IPS DF 19.7 (cell line): Measurements from ENCODE around the gene GMPS.
A peak's percentile ranks its signal among the peaks of the same experiment; 100 is the strongest.
"Not testable (repeated sequence)": the region's sequence is repeated elsewhere in the genome, so short reads cannot be mapped to it uniquely, and the experiment has no call there.

ENCODE experiments used
- DNase-seq: peaks from one replicate; pipeline ENCODE4 v3.0.0-alpha.2; 2013; ENCODE audit warnings: low read depth, low spot score

Gene GMPS

GRCh38 chr3:155870133-155870944 lies at the start of gene GMPS:
GMPS (plus strand) TSS chr3:155870650; CDS start chr3:155870871, 221 bp downstream.
- DNase-seq: peak; percentile 67

GRCh38 chr3:155828490-155829098 lies 41.9 kb upstream of the GMPS start:
- not testable (repeated sequence) for DNase-seq

GRCh38 chr3:155835341-155836071 lies 34.9 kb upstream of the GMPS start:
- DNase-seq: no peak

- DNase-seq: no peak
Measured at GRCh38 chr3:155843569-155843968, 26.9 kb upstream of the GMPS start.

GRCh38 chr3:155846119-155846518 lies 24.3 kb upstream of the GMPS start:
- DNase-seq: no peak

GRCh38 chr3:155847993-155848392 lies 22.5 kb upstream of the GMPS start:
- DNase-seq: no peak

- not testable (repeated sequence) for DNase-seq
Measured at GRCh38 chr3:155849404-155849803, 21.0 kb upstream of the GMPS start.

GRCh38 chr3:155852341-155852740 lies 18.1 kb upstream of the GMPS start:
- DNase-seq: no peak

- no peak for DNase-seq
Measured at GRCh38 chr3:155853214-155854140, 17.0 kb upstream of the GMPS start.

- peak; percentile 98 for DNase-seq
Measured at GRCh38 chr3:155854141-155854940, 16.1 kb upstream of the GMPS start, which contains the start of gene SLC33A1. SLC33A1 (minus strand) TSS chr3:155854427; CDS start chr3:155853997, 430 bp downstream.

GRCh38 chr3:155859859-155860258 lies 10.6 kb upstream of the GMPS start:
- no peak for DNase-seq

GRCh38 chr3:155860424-155860823 lies 10.0 kb upstream of the GMPS start:
- DNase-seq: not testable (repeated sequence)

- DNase-seq: no peak
Measured at GRCh38 chr3:155861476-155862183, 8.8 kb upstream of the GMPS start.

- peak; percentile 25 for DNase-seq
Measured at GRCh38 chr3:155862290-155862982, 8.0 kb upstream of the GMPS start.

- DNase-seq: no peak
Measured at GRCh38 chr3:155863072-155863784, 7.2 kb upstream of the GMPS start.

GRCh38 chr3:155869691-155870090 lies 759 bp upstream of the GMPS start:
- DNase-seq: no peak

- no peak for DNase-seq
Measured at GRCh38 chr3:155870945-155871745, 695 bp downstream of the GMPS start.

GRCh38 chr3:155871746-155872158 lies 1.3 kb downstream of the GMPS start:
- DNase-seq: no peak
